Measurements from ENCODE around the gene SLAMF8. TPM values are rescaled to one million over a fixed set of nuclear protein-coding genes. Genes with fewer than 3 reads are reported as not detected.

The SLAMF8 gene
- total RNA-seq, 1 experiment from 2014 or later: not detected

DNA sequence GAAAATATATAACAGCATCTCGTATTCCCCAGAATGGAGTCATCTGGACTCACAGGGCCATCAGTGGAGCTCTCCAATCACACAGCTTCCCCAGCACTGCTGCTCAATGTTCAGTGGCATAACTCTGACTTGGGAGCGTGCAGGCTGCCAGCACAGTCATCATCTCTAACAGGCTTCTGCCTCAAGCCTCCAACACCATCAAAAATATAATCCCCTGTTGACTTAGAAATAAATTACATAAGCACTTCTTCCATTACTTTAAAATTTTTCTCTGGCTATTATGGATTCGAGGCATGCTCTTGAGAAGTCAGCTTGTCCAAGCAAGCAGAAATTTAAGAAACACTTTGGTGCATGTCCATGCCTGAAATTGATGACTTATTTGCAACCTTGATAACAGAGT lies 39.7 kb upstream of the SLAMF8 start:
- Mint-ChIP-seq H3K27ac (no peak overlapping the region), H3K36me3 (peaks cover 10% of the 10 kb centered on the region), H3K4me3 (no peak overlapping the region), H3K27me3 (ENCODE audit: low read depth) (peaks cover under 1% of the 10 kb centered on the region; the same call in 1 of the 2 replicates), H3K9me3 (peaks cover 9% of the 10 kb centered on the region; the same call in 1 of the 2 replicates), H3K4me1 (peaks cover 23% of the 10 kb centered on the region)
- ChIA-PET CTCF (interaction anchor here (2.1 kb wide), 1 partner anchor 11 kb away, joined by 10 read pairs; no protein-coding TSS in a partner anchor), POLR2A (no interaction called here)
- ATAC-seq (no peak), DNase-seq (ENCODE audit: low spot score) (no peak)
- TF ChIP-seq, protein P1, sequence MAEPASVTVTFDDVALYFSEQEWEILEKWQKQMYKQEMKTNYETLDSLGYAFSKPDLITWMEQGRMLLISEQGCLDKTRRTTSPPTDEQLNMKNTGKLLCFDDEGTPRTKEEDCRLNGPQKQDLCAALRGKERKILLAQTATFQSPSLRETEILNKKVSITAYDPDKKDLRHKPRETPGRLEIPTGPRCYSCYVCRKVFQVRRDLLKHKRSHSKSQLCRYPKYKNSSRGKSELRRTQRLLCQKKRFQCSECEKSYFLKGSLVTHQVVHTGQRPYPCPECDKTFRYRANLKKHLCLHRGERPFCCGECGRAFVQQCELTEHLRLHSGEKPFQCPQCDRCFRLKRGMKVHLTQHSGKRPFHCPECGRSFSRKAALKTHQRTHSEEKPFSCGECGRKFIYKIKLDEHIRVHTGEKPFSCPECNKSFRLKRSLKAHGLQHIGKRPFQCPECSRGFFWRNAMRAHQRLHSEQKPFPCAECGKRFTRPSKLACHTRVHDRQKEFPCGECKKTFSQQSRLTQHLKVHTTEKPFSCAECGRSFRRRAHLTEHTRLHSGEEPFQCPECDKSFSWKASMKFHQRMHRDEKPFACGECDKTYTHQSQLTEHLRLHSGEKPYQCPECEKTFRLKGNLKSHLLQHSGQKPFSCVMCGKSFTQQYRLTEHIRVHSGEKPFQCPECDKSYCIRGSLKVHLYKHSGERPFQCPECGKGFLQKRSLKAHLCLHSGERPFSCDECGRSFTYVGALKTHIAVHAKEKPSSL (CRISPR knock-in tag; conservative IDR thresholded peaks at IDR 0.05): no peak
- TF ChIP-seq, protein P2, sequence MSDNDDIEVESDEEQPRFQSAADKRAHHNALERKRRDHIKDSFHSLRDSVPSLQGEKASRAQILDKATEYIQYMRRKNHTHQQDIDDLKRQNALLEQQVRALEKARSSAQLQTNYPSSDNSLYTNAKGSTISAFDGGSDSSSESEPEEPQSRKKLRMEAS (CRISPR knock-in tag; IDR thresholded peaks at IDR 0.05): no peak
- no peak for TF ChIP-seq ZNF219 (CRISPR knock-in tag; IDR thresholded peaks at IDR 0.05; ENCODE audit: borderline replicate concordance)
- TF ChIP-seq HMGA2 (CRISPR knock-in tag; IDR thresholded peaks at IDR 0.05): no peak
- TF ChIP-seq ATF1 (CRISPR knock-in tag; IDR thresholded peaks at IDR 0.05): no peak
- no peak for TF ChIP-seq CREM (CRISPR knock-in tag; IDR thresholded peaks at IDR 0.05)
- TF ChIP-seq, protein P3, sequence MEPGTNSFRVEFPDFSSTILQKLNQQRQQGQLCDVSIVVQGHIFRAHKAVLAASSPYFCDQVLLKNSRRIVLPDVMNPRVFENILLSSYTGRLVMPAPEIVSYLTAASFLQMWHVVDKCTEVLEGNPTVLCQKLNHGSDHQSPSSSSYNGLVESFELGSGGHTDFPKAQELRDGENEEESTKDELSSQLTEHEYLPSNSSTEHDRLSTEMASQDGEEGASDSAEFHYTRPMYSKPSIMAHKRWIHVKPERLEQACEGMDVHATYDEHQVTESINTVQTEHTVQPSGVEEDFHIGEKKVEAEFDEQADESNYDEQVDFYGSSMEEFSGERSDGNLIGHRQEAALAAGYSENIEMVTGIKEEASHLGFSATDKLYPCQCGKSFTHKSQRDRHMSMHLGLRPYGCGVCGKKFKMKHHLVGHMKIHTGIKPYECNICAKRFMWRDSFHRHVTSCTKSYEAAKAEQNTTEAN (CRISPR knock-in tag; IDR thresholded peaks at IDR 0.05): no peak
- TF ChIP-seq KAT7 (CRISPR knock-in tag; IDR thresholded peaks at IDR 0.05; ENCODE audit: borderline replicate concordance): no peak
- TF ChIP-seq, protein P4, sequence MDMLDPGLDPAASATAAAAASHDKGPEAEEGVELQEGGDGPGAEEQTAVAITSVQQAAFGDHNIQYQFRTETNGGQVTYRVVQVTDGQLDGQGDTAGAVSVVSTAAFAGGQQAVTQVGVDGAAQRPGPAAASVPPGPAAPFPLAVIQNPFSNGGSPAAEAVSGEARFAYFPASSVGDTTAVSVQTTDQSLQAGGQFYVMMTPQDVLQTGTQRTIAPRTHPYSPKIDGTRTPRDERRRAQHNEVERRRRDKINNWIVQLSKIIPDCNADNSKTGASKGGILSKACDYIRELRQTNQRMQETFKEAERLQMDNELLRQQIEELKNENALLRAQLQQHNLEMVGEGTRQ (CRISPR knock-in tag; IDR thresholded peaks at IDR 0.05): no peak
- no peak for TF ChIP-seq TCF7 (CRISPR knock-in tag; IDR thresholded peaks at IDR 0.05; ENCODE audit: low read depth)
- TF ChIP-seq, protein P5, sequence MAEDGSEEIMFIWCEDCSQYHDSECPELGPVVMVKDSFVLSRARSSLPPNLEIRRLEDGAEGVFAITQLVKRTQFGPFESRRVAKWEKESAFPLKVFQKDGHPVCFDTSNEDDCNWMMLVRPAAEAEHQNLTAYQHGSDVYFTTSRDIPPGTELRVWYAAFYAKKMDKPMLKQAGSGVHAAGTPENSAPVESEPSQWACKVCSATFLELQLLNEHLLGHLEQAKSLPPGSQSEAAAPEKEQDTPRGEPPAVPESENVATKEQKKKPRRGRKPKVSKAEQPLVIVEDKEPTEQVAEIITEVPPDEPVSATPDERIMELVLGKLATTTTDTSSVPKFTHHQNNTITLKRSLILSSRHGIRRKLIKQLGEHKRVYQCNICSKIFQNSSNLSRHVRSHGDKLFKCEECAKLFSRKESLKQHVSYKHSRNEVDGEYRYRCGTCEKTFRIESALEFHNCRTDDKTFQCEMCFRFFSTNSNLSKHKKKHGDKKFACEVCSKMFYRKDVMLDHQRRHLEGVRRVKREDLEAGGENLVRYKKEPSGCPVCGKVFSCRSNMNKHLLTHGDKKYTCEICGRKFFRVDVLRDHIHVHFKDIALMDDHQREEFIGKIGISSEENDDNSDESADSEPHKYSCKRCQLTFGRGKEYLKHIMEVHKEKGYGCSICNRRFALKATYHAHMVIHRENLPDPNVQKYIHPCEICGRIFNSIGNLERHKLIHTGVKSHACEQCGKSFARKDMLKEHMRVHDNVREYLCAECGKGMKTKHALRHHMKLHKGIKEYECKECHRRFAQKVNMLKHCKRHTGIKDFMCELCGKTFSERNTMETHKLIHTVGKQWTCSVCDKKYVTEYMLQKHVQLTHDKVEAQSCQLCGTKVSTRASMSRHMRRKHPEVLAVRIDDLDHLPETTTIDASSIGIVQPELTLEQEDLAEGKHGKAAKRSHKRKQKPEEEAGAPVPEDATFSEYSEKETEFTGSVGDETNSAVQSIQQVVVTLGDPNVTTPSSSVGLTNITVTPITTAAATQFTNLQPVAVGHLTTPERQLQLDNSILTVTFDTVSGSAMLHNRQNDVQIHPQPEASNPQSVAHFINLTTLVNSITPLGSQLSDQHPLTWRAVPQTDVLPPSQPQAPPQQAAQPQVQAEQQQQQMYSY (CRISPR knock-in tag; IDR thresholded peaks at IDR 0.05): no peak
- TF ChIP-seq ZBTB21 (CRISPR knock-in tag; IDR thresholded peaks at IDR 0.05; ENCODE audit: borderline replicate concordance): no peak
- TF ChIP-seq, protein P6, sequence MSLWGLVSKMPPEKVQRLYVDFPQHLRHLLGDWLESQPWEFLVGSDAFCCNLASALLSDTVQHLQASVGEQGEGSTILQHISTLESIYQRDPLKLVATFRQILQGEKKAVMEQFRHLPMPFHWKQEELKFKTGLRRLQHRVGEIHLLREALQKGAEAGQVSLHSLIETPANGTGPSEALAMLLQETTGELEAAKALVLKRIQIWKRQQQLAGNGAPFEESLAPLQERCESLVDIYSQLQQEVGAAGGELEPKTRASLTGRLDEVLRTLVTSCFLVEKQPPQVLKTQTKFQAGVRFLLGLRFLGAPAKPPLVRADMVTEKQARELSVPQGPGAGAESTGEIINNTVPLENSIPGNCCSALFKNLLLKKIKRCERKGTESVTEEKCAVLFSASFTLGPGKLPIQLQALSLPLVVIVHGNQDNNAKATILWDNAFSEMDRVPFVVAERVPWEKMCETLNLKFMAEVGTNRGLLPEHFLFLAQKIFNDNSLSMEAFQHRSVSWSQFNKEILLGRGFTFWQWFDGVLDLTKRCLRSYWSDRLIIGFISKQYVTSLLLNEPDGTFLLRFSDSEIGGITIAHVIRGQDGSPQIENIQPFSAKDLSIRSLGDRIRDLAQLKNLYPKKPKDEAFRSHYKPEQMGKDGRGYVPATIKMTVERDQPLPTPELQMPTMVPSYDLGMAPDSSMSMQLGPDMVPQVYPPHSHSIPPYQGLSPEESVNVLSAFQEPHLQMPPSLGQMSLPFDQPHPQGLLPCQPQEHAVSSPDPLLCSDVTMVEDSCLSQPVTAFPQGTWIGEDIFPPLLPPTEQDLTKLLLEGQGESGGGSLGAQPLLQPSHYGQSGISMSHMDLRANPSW (CRISPR knock-in tag; conservative IDR thresholded peaks at IDR 0.05; ENCODE audit: low read depth): no peak
- TF ChIP-seq NR1H2 (CRISPR knock-in tag; IDR thresholded peaks at IDR 0.05): no peak
- TF ChIP-seq, protein P7, sequence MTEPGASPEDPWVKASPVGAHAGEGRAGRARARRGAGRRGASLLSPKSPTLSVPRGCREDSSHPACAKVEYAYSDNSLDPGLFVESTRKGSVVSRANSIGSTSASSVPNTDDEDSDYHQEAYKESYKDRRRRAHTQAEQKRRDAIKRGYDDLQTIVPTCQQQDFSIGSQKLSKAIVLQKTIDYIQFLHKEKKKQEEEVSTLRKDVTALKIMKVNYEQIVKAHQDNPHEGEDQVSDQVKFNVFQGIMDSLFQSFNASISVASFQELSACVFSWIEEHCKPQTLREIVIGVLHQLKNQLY (CRISPR knock-in tag; IDR thresholded peaks at IDR 0.05): no peak
- TF ChIP-seq, protein P8, sequence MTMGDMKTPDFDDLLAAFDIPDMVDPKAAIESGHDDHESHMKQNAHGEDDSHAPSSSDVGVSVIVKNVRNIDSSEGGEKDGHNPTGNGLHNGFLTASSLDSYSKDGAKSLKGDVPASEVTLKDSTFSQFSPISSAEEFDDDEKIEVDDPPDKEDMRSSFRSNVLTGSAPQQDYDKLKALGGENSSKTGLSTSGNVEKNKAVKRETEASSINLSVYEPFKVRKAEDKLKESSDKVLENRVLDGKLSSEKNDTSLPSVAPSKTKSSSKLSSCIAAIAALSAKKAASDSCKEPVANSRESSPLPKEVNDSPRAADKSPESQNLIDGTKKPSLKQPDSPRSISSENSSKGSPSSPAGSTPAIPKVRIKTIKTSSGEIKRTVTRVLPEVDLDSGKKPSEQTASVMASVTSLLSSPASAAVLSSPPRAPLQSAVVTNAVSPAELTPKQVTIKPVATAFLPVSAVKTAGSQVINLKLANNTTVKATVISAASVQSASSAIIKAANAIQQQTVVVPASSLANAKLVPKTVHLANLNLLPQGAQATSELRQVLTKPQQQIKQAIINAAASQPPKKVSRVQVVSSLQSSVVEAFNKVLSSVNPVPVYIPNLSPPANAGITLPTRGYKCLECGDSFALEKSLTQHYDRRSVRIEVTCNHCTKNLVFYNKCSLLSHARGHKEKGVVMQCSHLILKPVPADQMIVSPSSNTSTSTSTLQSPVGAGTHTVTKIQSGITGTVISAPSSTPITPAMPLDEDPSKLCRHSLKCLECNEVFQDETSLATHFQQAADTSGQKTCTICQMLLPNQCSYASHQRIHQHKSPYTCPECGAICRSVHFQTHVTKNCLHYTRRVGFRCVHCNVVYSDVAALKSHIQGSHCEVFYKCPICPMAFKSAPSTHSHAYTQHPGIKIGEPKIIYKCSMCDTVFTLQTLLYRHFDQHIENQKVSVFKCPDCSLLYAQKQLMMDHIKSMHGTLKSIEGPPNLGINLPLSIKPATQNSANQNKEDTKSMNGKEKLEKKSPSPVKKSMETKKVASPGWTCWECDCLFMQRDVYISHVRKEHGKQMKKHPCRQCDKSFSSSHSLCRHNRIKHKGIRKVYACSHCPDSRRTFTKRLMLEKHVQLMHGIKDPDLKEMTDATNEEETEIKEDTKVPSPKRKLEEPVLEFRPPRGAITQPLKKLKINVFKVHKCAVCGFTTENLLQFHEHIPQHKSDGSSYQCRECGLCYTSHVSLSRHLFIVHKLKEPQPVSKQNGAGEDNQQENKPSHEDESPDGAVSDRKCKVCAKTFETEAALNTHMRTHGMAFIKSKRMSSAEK (CRISPR knock-in tag; IDR thresholded peaks at IDR 0.05; ENCODE audit: borderline replicate concordance): no peak
- TF ChIP-seq NFE2L1 (CRISPR knock-in tag; IDR thresholded peaks at IDR 0.05): no peak
